ENCODE measurements around the gene KCNT1. TPM values are rescaled to one million over a fixed set of nuclear protein-coding genes. Genes with fewer than 3 reads are reported as not detected.

KCNT1 gene
- total RNA-seq, 1 experiment from 2014 or later = 0.09 TPM

DNA sequence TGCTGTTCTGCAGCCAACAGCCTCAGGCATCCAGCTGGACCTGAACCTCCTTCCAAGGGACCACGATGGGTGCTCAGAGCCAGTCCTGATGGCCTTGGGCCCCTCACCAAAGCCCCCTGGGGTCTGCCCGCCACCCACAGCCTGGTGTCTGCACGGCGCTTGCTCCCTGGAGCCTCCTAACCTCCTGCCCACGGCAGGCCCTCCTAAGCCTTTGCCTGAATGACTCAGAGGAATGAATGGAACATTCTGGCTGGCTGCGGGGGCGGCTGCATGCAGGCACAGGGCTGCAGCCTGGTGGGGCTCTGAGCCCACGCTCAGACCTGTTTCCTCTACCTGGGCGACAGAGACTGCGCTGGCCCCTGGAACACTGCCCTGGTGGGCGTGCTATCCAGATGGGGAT, 9.6 kb upstream of the KCNT1 start:
- H3K4me1 Mint-ChIP-seq (ENCODE audit: low read depth, unreplicated experiment) = no peaks in the 10 kb centered on the region
- H3K4me3 Mint-ChIP-seq (ENCODE audit: unreplicated experiment) = no peak overlapping the region
- TF ChIP-seq, protein P1, sequence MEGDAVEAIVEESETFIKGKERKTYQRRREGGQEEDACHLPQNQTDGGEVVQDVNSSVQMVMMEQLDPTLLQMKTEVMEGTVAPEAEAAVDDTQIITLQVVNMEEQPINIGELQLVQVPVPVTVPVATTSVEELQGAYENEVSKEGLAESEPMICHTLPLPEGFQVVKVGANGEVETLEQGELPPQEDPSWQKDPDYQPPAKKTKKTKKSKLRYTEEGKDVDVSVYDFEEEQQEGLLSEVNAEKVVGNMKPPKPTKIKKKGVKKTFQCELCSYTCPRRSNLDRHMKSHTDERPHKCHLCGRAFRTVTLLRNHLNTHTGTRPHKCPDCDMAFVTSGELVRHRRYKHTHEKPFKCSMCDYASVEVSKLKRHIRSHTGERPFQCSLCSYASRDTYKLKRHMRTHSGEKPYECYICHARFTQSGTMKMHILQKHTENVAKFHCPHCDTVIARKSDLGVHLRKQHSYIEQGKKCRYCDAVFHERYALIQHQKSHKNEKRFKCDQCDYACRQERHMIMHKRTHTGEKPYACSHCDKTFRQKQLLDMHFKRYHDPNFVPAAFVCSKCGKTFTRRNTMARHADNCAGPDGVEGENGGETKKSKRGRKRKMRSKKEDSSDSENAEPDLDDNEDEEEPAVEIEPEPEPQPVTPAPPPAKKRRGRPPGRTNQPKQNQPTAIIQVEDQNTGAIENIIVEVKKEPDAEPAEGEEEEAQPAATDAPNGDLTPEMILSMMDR (IDR thresholded peaks at IDR 0.05; ENCODE audit: insufficient read depth in 1 of 2, low read depth in 1 of 2, low read length in 1 of 2, severe bottlenecking in 1 of 2, unreplicated experiment in 1 of 2) = no peak
- no peak for DNase-seq
- Histone ChIP-seq H3K4me1 (no peaks in the 10 kb centered on the region), H3K9me3 (no peaks in the 10 kb centered on the region), H3K36me3 (ENCODE audit: control insufficient read depth, insufficient read depth, low read length) (peaks cover 2% of the 10 kb centered on the region; the same call in 1 of the 2 replicates), H3K4me3 (ENCODE audit: low read depth, low read length) (no peak overlapping the region), H3K27me3 (replicated peaks; ENCODE audit: control insufficient read depth, insufficient read depth, low read length) (no peaks in the 10 kb centered on the region)
- peaks cover 13% of the 10 kb centered on the region for H3K36me3 Mint-ChIP-seq (ENCODE audit: insufficient read depth, unreplicated experiment)
- ChIA-PET CTCF (no interaction called here), POLR2A (no interaction called here)
- no TSS peak for BruUV-seq (replicated peaks)
- no peaks in the 10 kb centered on the region for H3K27me3 Mint-ChIP-seq (ENCODE audit: insufficient read depth, unreplicated experiment)
- H3K9me3 Mint-ChIP-seq (ENCODE audit: unreplicated experiment) = no peaks in the 10 kb centered on the region
- intact Hi-C loops (cut with micrococcal nuclease; ENCODE audit: unreplicated experiment) = no loop called here
- H3K27ac Mint-ChIP-seq (ENCODE audit: unreplicated experiment) = no peak overlapping the region

DNA sequence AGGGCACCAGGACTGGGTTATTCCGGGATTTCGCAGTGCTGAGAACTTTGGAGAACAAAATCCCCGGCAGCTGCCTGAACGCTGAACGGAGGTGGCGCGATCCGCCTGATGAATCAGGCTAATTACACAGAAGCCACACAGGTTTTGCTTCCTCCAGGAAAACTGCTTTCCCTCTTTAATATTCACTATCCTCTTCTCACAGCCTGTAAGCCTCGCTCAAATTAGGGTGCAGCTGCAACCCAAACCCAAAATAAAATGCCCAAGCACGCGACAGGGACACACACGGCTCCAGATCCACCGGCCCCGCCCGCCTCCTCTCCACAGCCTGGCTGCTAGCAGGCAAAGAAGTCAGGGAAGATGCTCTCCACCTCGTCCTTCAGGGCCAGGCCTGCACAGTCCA, 8.7 kb upstream of the KCNT1 start:
- Mint-ChIP-seq H3K27ac (ENCODE audit: unreplicated experiment) (no peak overlapping the region), H3K36me3 (ENCODE audit: insufficient read depth, unreplicated experiment) (peaks cover 13% of the 10 kb centered on the region), H3K9me3 (ENCODE audit: unreplicated experiment) (no peaks in the 10 kb centered on the region), H3K27me3 (ENCODE audit: insufficient read depth, unreplicated experiment) (no peaks in the 10 kb centered on the region), H3K4me3 (ENCODE audit: unreplicated experiment) (no peak overlapping the region), H3K4me1 (ENCODE audit: low read depth, unreplicated experiment) (no peaks in the 10 kb centered on the region)
- Histone ChIP-seq H3K36me3 (ENCODE audit: control insufficient read depth, insufficient read depth, low read length) (peaks cover 4% of the 10 kb centered on the region), H3K4me3 (ENCODE audit: low read depth, low read length) (no peak overlapping the region), H3K4me1 (no peaks in the 10 kb centered on the region), H3K27me3 (replicated peaks; ENCODE audit: control insufficient read depth, insufficient read depth, low read length) (no peaks in the 10 kb centered on the region), H3K9me3 (no peaks in the 10 kb centered on the region)
- ChIA-PET CTCF (no interaction called here), POLR2A (no interaction called here)
- intact Hi-C loops (cut with micrococcal nuclease; ENCODE audit: unreplicated experiment) = no loop called here
- TF ChIP-seq, protein P1 (IDR thresholded peaks at IDR 0.05; ENCODE audit: insufficient read depth in 1 of 2, low read depth in 1 of 2, low read length in 1 of 2, severe bottlenecking in 1 of 2, unreplicated experiment in 1 of 2) = no peak
- BruUV-seq (replicated peaks) = no TSS peak
- DNase-seq = no peak

DNA sequence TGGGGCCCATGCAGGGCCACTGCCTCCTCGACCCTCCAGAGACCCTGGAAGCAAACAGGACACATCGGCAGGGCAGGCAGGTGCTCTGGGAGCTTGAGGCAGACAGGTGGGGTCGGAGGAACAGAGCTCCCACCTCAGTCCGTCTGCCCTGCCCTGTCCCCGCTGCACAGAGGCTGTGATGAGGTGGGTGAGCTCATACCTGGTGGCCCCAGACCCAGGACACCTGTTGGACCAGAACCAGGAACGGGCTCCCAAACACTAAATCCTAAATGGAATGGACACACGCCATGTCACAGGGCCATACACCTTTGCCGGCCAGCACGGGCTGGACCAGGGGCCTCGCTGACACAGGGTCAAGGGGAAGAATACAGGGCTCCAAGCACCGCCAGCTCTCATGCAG, 8.2 kb upstream of the KCNT1 start:
- no TSS peak for BruUV-seq (replicated peaks)
- ChIA-PET POLR2A (no interaction called here), CTCF (no interaction called here)
- H3K4me1 ChIP-seq = no peaks in the 10 kb centered on the region
- H3K36me3 ChIP-seq (ENCODE audit: control insufficient read depth, insufficient read depth, low read length) = peaks cover 4% of the 10 kb centered on the region
- no peak overlapping the region for H3K4me3 ChIP-seq (ENCODE audit: low read depth, low read length)
- H3K9me3 Mint-ChIP-seq (ENCODE audit: unreplicated experiment) = no peaks in the 10 kb centered on the region
- H3K4me3 Mint-ChIP-seq (ENCODE audit: unreplicated experiment) = no peak overlapping the region
- DNase-seq = no peak
- H3K9me3 ChIP-seq = no peaks in the 10 kb centered on the region
- no peak overlapping the region for H3K27ac Mint-ChIP-seq (ENCODE audit: unreplicated experiment)
- H3K27me3 Mint-ChIP-seq (ENCODE audit: insufficient read depth, unreplicated experiment) = no peaks in the 10 kb centered on the region
- H3K27me3 ChIP-seq (replicated peaks; ENCODE audit: control insufficient read depth, insufficient read depth, low read length) = no peaks in the 10 kb centered on the region
- peaks cover 10% of the 10 kb centered on the region for H3K36me3 Mint-ChIP-seq (ENCODE audit: insufficient read depth, unreplicated experiment)
- intact Hi-C loops (cut with micrococcal nuclease; ENCODE audit: unreplicated experiment) = no loop called here
- H3K4me1 Mint-ChIP-seq (ENCODE audit: low read depth, unreplicated experiment) = no peaks in the 10 kb centered on the region
- TF ChIP-seq, protein P1 (IDR thresholded peaks at IDR 0.05; ENCODE audit: insufficient read depth in 1 of 2, low read depth in 1 of 2, low read length in 1 of 2, severe bottlenecking in 1 of 2, unreplicated experiment in 1 of 2) = no peak
